ENCODE results near the gene CAPRIN2. TPM values are rescaled to one million over a fixed set of nuclear protein-coding genes. Genes with fewer than 3 reads are reported as not detected.
A peak's percentile ranks its signal among the peaks of the same experiment; 100 is the strongest.

Gene CAPRIN2
- total and polyA plus RNA-seq, 9 donors, result 16.8 to 31.7 (median 22.7) TPM

GRCh38 chr12:30700216-30700900, 54.4 kb downstream of the CAPRIN2 start:
- intact Hi-C loops (cut with DNase I), result no loop called here
- TF ChIP-seq CTCF (IDR thresholded peaks at IDR 0.05) (no peak), POLR2A (IDR thresholded peaks at IDR 0.05) (no peak), EP300 (IDR thresholded peaks at IDR 0.05) (no peak)
- no peaks in the 10 kb centered on the region for H3K9me3 ChIP-seq
- DNase-seq, result no peak
- no peaks in the 10 kb centered on the region for H3K36me3 ChIP-seq
- H3K4me3 ChIP-seq, result no peak overlapping the region
- 65 to 79% (median 79%) methylated on average over 6 of the region's 6 CpGs for WGBS, 3 donors
- H3K27ac ChIP-seq, result no peak overlapping the region
- H3K27me3 ChIP-seq, result no peaks in the 10 kb centered on the region
- H3K4me1 ChIP-seq (ENCODE audit: insufficient read depth), result peaks cover 3% of the 10 kb centered on the region

- Histone ChIP-seq H3K36me3 (no peaks in the 10 kb centered on the region), H3K9me3 (no peaks in the 10 kb centered on the region), H3K27ac (no peak overlapping the region), H3K4me1 (ENCODE audit: insufficient read depth) (peaks cover 12% of the 10 kb centered on the region), H3K27me3 (no peaks in the 10 kb centered on the region), H3K4me3 (no peak overlapping the region)
- DNase-seq, result no peak
- TF ChIP-seq CTCF (IDR thresholded peaks at IDR 0.05), result no peak
- TF ChIP-seq POLR2A (IDR thresholded peaks at IDR 0.05), result no peak
- TF ChIP-seq EP300 (IDR thresholded peaks at IDR 0.05), result no peak
- intact Hi-C loops (cut with DNase I), result no loop called here
- 84 to 92% (median 87%) methylated on average over 12 of the region's 12 CpGs for WGBS, 3 donors
Measured at GRCh38 chr12:30698346-30698745, 56.4 kb downstream of the CAPRIN2 start.

GRCh38 chr12:30696943-30697342, 57.8 kb downstream of the CAPRIN2 start:
- Histone ChIP-seq H3K27ac (no peak overlapping the region), H3K36me3 (no peaks in the 10 kb centered on the region), H3K27me3 (no peaks in the 10 kb centered on the region), H3K4me3 (no peak overlapping the region), H3K4me1 (ENCODE audit: insufficient read depth) (peaks cover 16% of the 10 kb centered on the region), H3K9me3 (no peaks in the 10 kb centered on the region)
- intact Hi-C loops (cut with DNase I), result no loop called here
- 88 to 92% (median 90%) methylated on average over 7 of the region's 7 CpGs for WGBS, 3 donors
- TF ChIP-seq POLR2A (IDR thresholded peaks at IDR 0.05) (no peak), CTCF (IDR thresholded peaks at IDR 0.05) (no peak), EP300 (IDR thresholded peaks at IDR 0.05) (no peak)
- peak in 1 of 5 donors; percentile 20 for DNase-seq

- no peak overlapping the region for H3K27ac ChIP-seq
- intact Hi-C loops (cut with DNase I), result no loop called here
- peak overlapping the region; percentile 97 for H3K4me3 ChIP-seq
Measured at GRCh38 chr12:30696486-30696885, 58.3 kb downstream of the CAPRIN2 start.

More at GRCh38 chr12:30696486-30696885, 58.3 kb downstream of the CAPRIN2 start:
- no peaks in the 10 kb centered on the region for H3K9me3 ChIP-seq
- no peaks in the 10 kb centered on the region for H3K27me3 ChIP-seq
- no peaks in the 10 kb centered on the region for H3K36me3 ChIP-seq
- DNase-seq, result peak in 3 of 5 donors; percentile 30 to 39 (median 35)
- WGBS, 3 donors, result 80 to 89% (median 85%) methylated on average over 14 of the region's 14 CpGs
- H3K4me1 ChIP-seq (ENCODE audit: insufficient read depth), result peaks cover 16% of the 10 kb centered on the region
- TF ChIP-seq EP300 (IDR thresholded peaks at IDR 0.05) (no peak), POLR2A (IDR thresholded peaks at IDR 0.05) (no peak), CTCF (IDR thresholded peaks at IDR 0.05) (no peak)

Data from ovary (tissue), 9 donors.